ENCODE results near the gene FDXACB1.

FDXACB1 gene

GRCh38 chr11:111871693-111872161, 7.2 kb downstream of the FDXACB1 start:
- no peak for DNase-seq

GRCh38 chr11:111870886-111871692, 7.9 kb downstream of the FDXACB1 start, which contains the start of gene ALG9:
Gene ALG9 (minus strand): TSS chr11:111871581. CDS start chr11:111871482, 99 bp downstream.
- peaks cover 11% of the 10 kb centered on the region for H3K79me2 ChIP-seq (ENCODE audit: low read length)
- peak within 1 kb of the TSS; percentile 81 for H3K4me2 ChIP-seq (ENCODE audit: low read depth, low read length)
- H3K36me3 ChIP-seq (replicated peaks; ENCODE audit: insufficient read depth, low read length) = no peaks in the 10 kb centered on the region
- H3K4me3 ChIP-seq (ENCODE audit: low read length) = peak within 1 kb of the TSS; percentile 83
- no peaks in the 10 kb centered on the region for H3K9me2 ChIP-seq (replicated peaks; ENCODE audit: insufficient read depth, low read length)
- H3K27me3 ChIP-seq (replicated peaks; ENCODE audit: insufficient read depth, low read length) = no peaks in the 10 kb centered on the region
- TF ChIP-seq EZH2 (optimal IDR thresholded peaks at IDR 0.05; ENCODE audit: low read depth, low read length) (no peak), CTCF (IDR thresholded peaks at IDR 0.05; ENCODE audit: low read length) (peak; percentile 38), EZH2phosphoT487 (IDR thresholded peaks at IDR 0.05; ENCODE audit: low read length) (no peak)
- H2AFZ ChIP-seq (ENCODE audit: low read length) = peak within 1 kb of the TSS; percentile 92
- 0 out of 2 replicates have a peak, but pooled peaks cover 6% of the 10 kb centered on the region for H3F3A ChIP-seq (ENCODE audit: insufficient read depth, low read length)
- peak; percentile 78 for DNase-seq
- H3K4me1 ChIP-seq (ENCODE audit: low read length) = peaks cover 10% of the 10 kb centered on the region; the same call in 1 of the 2 replicates
- no peaks in the 10 kb centered on the region for H3K9me3 ChIP-seq (replicated peaks; ENCODE audit: insufficient read depth, low read length)
- no peaks in the 10 kb centered on the region for H4K20me1 ChIP-seq (ENCODE audit: insufficient read depth, low read length)
- peak within 1 kb of the TSS; percentile 77 for H3K9ac ChIP-seq (ENCODE audit: low read length)
- H3K27ac ChIP-seq (ENCODE audit: low read length) = peak within 1 kb of the TSS; percentile 43; the same call in 1 of the 2 replicates

More at GRCh38 chr11:111871693-111872161, 7.2 kb downstream of the FDXACB1 start:
- no peaks in the 10 kb centered on the region for H3K9me2 ChIP-seq (replicated peaks; ENCODE audit: insufficient read depth, low read length)
- H3K27ac ChIP-seq (ENCODE audit: low read length) = no peak overlapping the region
- H3K9ac ChIP-seq (ENCODE audit: low read length) = peak overlapping the region; percentile 77; the same call in 1 of the 2 replicates
- H3K9me3 ChIP-seq (replicated peaks; ENCODE audit: insufficient read depth, low read length) = no peaks in the 10 kb centered on the region
- H2AFZ ChIP-seq (ENCODE audit: low read length) = peak overlapping the region; percentile 92
- no peaks in the 10 kb centered on the region for H4K20me1 ChIP-seq (ENCODE audit: insufficient read depth, low read length)
- 0 out of 2 replicates have a peak, but pooled peaks cover 6% of the 10 kb centered on the region for H3F3A ChIP-seq (ENCODE audit: insufficient read depth, low read length)
- no peaks in the 10 kb centered on the region for H3K36me3 ChIP-seq (replicated peaks; ENCODE audit: insufficient read depth, low read length)
- TF ChIP-seq EZH2phosphoT487 (IDR thresholded peaks at IDR 0.05; ENCODE audit: low read length) = no peak
- no peak for TF ChIP-seq CTCF (IDR thresholded peaks at IDR 0.05; ENCODE audit: low read length)
- no peak for TF ChIP-seq EZH2 (optimal IDR thresholded peaks at IDR 0.05; ENCODE audit: low read depth, low read length)
- H3K4me1 ChIP-seq (ENCODE audit: low read length) = peaks cover 10% of the 10 kb centered on the region; the same call in 1 of the 2 replicates
- peak overlapping the region; percentile 83 for H3K4me3 ChIP-seq (ENCODE audit: low read length)
- H3K79me2 ChIP-seq (ENCODE audit: low read length) = peaks cover 11% of the 10 kb centered on the region
- no peaks in the 10 kb centered on the region for H3K27me3 ChIP-seq (replicated peaks; ENCODE audit: insufficient read depth, low read length)
- H3K4me2 ChIP-seq (ENCODE audit: low read depth, low read length) = peak overlapping the region; percentile 81

GRCh38 chr11:111870522-111870885, 8.5 kb downstream of the FDXACB1 start:
- Histone ChIP-seq H3K9ac (ENCODE audit: low read length) (peak overlapping the region; percentile 77), H3K36me3 (replicated peaks; ENCODE audit: insufficient read depth, low read length) (no peaks in the 10 kb centered on the region), H3K27me3 (replicated peaks; ENCODE audit: insufficient read depth, low read length) (no peaks in the 10 kb centered on the region), H3K4me3 (ENCODE audit: low read length) (peak overlapping the region; percentile 83), H3F3A (ENCODE audit: insufficient read depth, low read length) (0 out of 2 replicates have a peak, but pooled peaks cover 6% of the 10 kb centered on the region), H3K79me2 (ENCODE audit: low read length) (peaks cover 11% of the 10 kb centered on the region), H3K4me2 (ENCODE audit: low read depth, low read length) (peak overlapping the region; percentile 81), H3K4me1 (ENCODE audit: low read length) (peaks cover 10% of the 10 kb centered on the region; the same call in 1 of the 2 replicates), H4K20me1 (ENCODE audit: insufficient read depth, low read length) (no peaks in the 10 kb centered on the region), H3K9me2 (replicated peaks; ENCODE audit: insufficient read depth, low read length) (no peaks in the 10 kb centered on the region), H3K27ac (ENCODE audit: low read length) (peak overlapping the region; percentile 43; the same call in 1 of the 2 replicates), H3K9me3 (replicated peaks; ENCODE audit: insufficient read depth, low read length) (no peaks in the 10 kb centered on the region), H2AFZ (ENCODE audit: low read length) (peak overlapping the region; percentile 92)
- no peak for DNase-seq
- TF ChIP-seq EZH2 (optimal IDR thresholded peaks at IDR 0.05; ENCODE audit: low read depth, low read length) (no peak), EZH2phosphoT487 (IDR thresholded peaks at IDR 0.05; ENCODE audit: low read length) (no peak), CTCF (IDR thresholded peaks at IDR 0.05; ENCODE audit: low read length) (no peak)
